Loucy (cell line): ENCODE data around the gene UCHL5.
"Not testable (repeated sequence)": the region's sequence is repeated elsewhere in the genome, so short reads cannot be mapped to it uniquely, and the experiment has no call there.

Source experiments
- H2AFZ ChIP-seq: fragments of 200-600 bp; sonication (generic); 2 replicates; pipeline ENCODE4 v1.6.0; 2016; ENCODE audit warnings: antibody characterized with exemption, mild to moderate bottlenecking, low read length, moderate library complexity
- H3F3A ChIP-seq: fragments of 200-600 bp; 2 replicates; pipeline ENCODE4 v1.6.0; 2016; ENCODE audit warnings: antibody characterized with exemption, low read depth, mild to moderate bottlenecking
- H3K27me3 ChIP-seq: fragments of 200-600 bp; sonication (generic); 2 replicates; pipeline ENCODE4 v1.6.1; 2014; ENCODE audit warnings: low read length, mild to moderate bottlenecking; ENCODE audit not compliant: insufficient read depth, poor library complexity, severe bottlenecking
- H3K36me3 ChIP-seq: fragments of 200-600 bp; sonication (generic); 2 replicates; pipeline ENCODE4 v1.6.1; 2016; ENCODE audit warnings: low read length; ENCODE audit not compliant: insufficient read depth
- H3K4me1 ChIP-seq: fragments of 200-600 bp; sonication (generic); 2 replicates; pipeline ENCODE4 v1.5.1; 2014; ENCODE audit warnings: low read length, mild to moderate bottlenecking; ENCODE audit not compliant: insufficient read depth, poor library complexity, severe bottlenecking
- H3K4me2 ChIP-seq: fragments of 200-600 bp; sonication (generic); 2 replicates; pipeline ENCODE4 v1.6.0; 2014; ENCODE audit warnings: antibody characterized with exemption, low read length, low read depth, mild to moderate bottlenecking; ENCODE audit not compliant: poor library complexity, severe bottlenecking
- H3K4me3 ChIP-seq: fragments of 200-600 bp; sonication (generic); 2 replicates; pipeline ENCODE4 v1.5.1; 2014; ENCODE audit warnings: low read length, mild to moderate bottlenecking, mixed read lengths; ENCODE audit not compliant: poor library complexity, severe bottlenecking
- H3K79me2 ChIP-seq: fragments of 200-600 bp; sonication (generic); 2 replicates; pipeline ENCODE4 v1.6.1; 2014; ENCODE audit warnings: low read length; ENCODE audit not compliant: insufficient read depth
- H3K9ac ChIP-seq: fragments of 200-600 bp; sonication (generic); 2 replicates; pipeline ENCODE4 v1.6.0; 2014; ENCODE audit warnings: mild to moderate bottlenecking, low read depth, low read length, moderate library complexity; ENCODE audit not compliant: poor library complexity, severe bottlenecking
- H3K9me2 ChIP-seq: fragments of 200-600 bp; sonication (generic); replicated peaks from 2 replicates; pipeline ENCODE4 v1.6.1; 2016; ENCODE audit warnings: low read depth, low read length, mixed read lengths
- H3K9me3 ChIP-seq: fragments of 200-600 bp; sonication (generic); 2 replicates; pipeline ENCODE4 v1.6.1; 2014; ENCODE audit warnings: mild to moderate bottlenecking, antibody characterized with exemption, low read length, low read depth; ENCODE audit not compliant: insufficient read depth
- H4K20me1 ChIP-seq: fragments of 200-600 bp; sonication (generic); 2 replicates; pipeline ENCODE4 v1.6.0; 2014; ENCODE audit warnings: antibody characterized with exemption, low read length, mild to moderate bottlenecking; ENCODE audit not compliant: insufficient read depth, poor library complexity, severe bottlenecking
- EZH2phosphoT487 ChIP-seq: fragments of 200-600 bp; IDR thresholded peaks from 2 replicates; pipeline ENCODE4 v1.6.1; 2018; ENCODE audit warnings: antibody characterized with exemption, mild to moderate bottlenecking, moderate library complexity, borderline replicate concordance
- TF ChIP-seq, protein P1 (sequence below): fragments of 200-600 bp; sonication (generic); conservative IDR thresholded peaks from 2 replicates; pipeline ENCODE4 v1.5.1; 2014; ENCODE audit warnings: mild to moderate bottlenecking, antibody characterized with exemption, low read length

Gene UCHL5

DNA sequence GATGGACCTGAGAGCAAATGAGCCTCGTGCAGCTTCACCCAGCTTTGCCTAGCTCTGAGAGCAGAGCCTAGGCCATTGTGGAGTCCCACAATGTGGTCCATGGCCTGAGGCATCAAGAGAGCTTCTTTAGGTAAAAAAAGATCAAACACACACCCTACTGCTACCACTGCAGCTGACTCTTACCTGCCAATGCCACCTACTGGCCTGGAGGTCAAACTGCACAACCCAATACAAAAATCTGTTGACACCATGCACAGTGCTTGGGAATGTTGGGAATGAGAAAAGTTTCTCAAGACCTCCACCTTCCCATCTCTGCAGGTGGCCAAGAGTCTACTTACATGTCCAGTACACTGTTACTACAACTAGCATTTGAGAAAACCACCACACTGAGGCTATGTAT is 60.6 kb downstream of the UCHL5 start:
- TF ChIP-seq EZH2phosphoT487: no peak
- TF ChIP-seq, protein P1, sequence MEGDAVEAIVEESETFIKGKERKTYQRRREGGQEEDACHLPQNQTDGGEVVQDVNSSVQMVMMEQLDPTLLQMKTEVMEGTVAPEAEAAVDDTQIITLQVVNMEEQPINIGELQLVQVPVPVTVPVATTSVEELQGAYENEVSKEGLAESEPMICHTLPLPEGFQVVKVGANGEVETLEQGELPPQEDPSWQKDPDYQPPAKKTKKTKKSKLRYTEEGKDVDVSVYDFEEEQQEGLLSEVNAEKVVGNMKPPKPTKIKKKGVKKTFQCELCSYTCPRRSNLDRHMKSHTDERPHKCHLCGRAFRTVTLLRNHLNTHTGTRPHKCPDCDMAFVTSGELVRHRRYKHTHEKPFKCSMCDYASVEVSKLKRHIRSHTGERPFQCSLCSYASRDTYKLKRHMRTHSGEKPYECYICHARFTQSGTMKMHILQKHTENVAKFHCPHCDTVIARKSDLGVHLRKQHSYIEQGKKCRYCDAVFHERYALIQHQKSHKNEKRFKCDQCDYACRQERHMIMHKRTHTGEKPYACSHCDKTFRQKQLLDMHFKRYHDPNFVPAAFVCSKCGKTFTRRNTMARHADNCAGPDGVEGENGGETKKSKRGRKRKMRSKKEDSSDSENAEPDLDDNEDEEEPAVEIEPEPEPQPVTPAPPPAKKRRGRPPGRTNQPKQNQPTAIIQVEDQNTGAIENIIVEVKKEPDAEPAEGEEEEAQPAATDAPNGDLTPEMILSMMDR: peak; percentile 72
- H4K20me1 ChIP-seq: no peaks in the 10 kb centered on the region
- H3K27me3 ChIP-seq: no peaks in the 10 kb centered on the region
- no peaks in the 10 kb centered on the region; the same call in 1 of the 2 replicates for H3K36me3 ChIP-seq
- no peak overlapping the region for H3K4me2 ChIP-seq
- H3K9ac ChIP-seq: no peak overlapping the region
- no peaks in the 10 kb centered on the region for H3K79me2 ChIP-seq
- H3F3A ChIP-seq: no peaks in the 10 kb centered on the region
- H2AFZ ChIP-seq: no peak overlapping the region
- no peaks in the 10 kb centered on the region for H3K9me3 ChIP-seq
- H3K4me1 ChIP-seq: no peaks in the 10 kb centered on the region
- no peaks in the 10 kb centered on the region for H3K9me2 ChIP-seq
- no peak overlapping the region for H3K4me3 ChIP-seq

DNA sequence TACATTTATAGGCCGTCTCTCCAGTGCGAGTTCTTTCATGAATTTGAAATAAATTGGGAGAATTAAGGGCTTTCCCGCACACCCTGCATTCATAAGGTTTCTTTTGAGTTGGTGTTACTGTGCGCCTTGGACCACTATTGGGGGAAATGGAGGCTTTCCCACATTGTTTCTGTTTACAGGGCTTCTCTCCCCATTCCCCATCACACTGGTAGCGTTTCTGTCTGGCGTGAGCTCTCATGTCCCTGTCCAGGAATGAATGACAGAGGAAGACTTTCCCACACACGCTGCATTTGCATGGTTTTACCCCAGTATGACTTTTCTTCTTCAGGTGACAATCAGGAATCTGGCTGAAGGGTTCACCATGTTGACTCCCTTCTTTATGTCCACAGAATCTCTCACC is 65.0 kb downstream of the UCHL5 start:
- H3K9ac ChIP-seq: no peak overlapping the region
- no peaks in the 10 kb centered on the region for H3K27me3 ChIP-seq
- no peaks in the 10 kb centered on the region for H3K4me1 ChIP-seq
- no peaks in the 10 kb centered on the region for H3F3A ChIP-seq
- H3K9me2 ChIP-seq: no peaks in the 10 kb centered on the region
- H3K4me3 ChIP-seq: no peak overlapping the region
- H4K20me1 ChIP-seq: no peaks in the 10 kb centered on the region
- no peaks in the 10 kb centered on the region; the same call in 1 of the 2 replicates for H3K36me3 ChIP-seq
- TF ChIP-seq, protein P1: no peak
- no peak for TF ChIP-seq EZH2phosphoT487
- H2AFZ ChIP-seq: no peak overlapping the region
- no peaks in the 10 kb centered on the region for H3K79me2 ChIP-seq
- no peak overlapping the region for H3K4me2 ChIP-seq
- H3K9me3 ChIP-seq: no peaks in the 10 kb centered on the region

GRCh38 chr1:192993426-192994085 is 65.6 kb downstream of the UCHL5 start:
- Histone ChIP-seq H3K36me3 (no peaks in the 10 kb centered on the region; the same call in 1 of the 2 replicates), H3K9ac (no peak overlapping the region), H2AFZ (no peak overlapping the region), H3K9me2 (no peaks in the 10 kb centered on the region), H3K27me3 (no peaks in the 10 kb centered on the region), H4K20me1 (no peaks in the 10 kb centered on the region), H3K4me3 (no peak overlapping the region), H3K79me2 (no peaks in the 10 kb centered on the region), H3F3A (no peaks in the 10 kb centered on the region), H3K9me3 (no peaks in the 10 kb centered on the region), H3K4me2 (no peak overlapping the region), H3K4me1 (no peaks in the 10 kb centered on the region)
- TF ChIP-seq, protein P1: no peak
- no peak for TF ChIP-seq EZH2phosphoT487

GRCh38 chr1:192986748-192987334 is 72.3 kb downstream of the UCHL5 start:
- not testable (repeated sequence) for H3K79me2 ChIP-seq, H3K36me3 ChIP-seq, H3K4me1 ChIP-seq, H3K4me2 ChIP-seq, H2AFZ ChIP-seq, H3K27me3 ChIP-seq, H4K20me1 ChIP-seq, H3K9me3 ChIP-seq, H3K9ac ChIP-seq, H3K9me2 ChIP-seq, H3K4me3 ChIP-seq, H3F3A ChIP-seq
